ENCODE data around the gene PLCE1. TPM values are rescaled to one million over a fixed set of nuclear protein-coding genes. Genes with fewer than 3 reads are reported as not detected.

The PLCE1 gene
- 0.47 and 0.71 TPM in 2 replicates for total RNA-seq (ENCODE audit: low replicate concordance)

- Histone ChIP-seq H3K27me3 (peaks cover 84% of the 10 kb centered on the region), H3K79me2 (ENCODE audit: low read depth) (no peaks in the 10 kb centered on the region), H3K4me1 (peaks cover 18% of the 10 kb centered on the region), H3K27ac (no peak within 1 kb of the TSS), H4K20me1 (ENCODE audit: low read depth) (no peaks in the 10 kb centered on the region), H3K9ac (no peak within 1 kb of the TSS), H3K4me2 (peak within 1 kb of the TSS; percentile 84), H3F3A (ENCODE audit: low read depth) (peaks cover 22% of the 10 kb centered on the region), H2AFZ (replicated peaks) (peak within 1 kb of the TSS; percentile 93), H3K9me3 (ENCODE audit: low read depth) (no peaks in the 10 kb centered on the region), H3K4me3 (peak within 1 kb of the TSS; percentile 61), H3K36me3 (no peaks in the 10 kb centered on the region)
- Mint-ChIP-seq H3K27me3 (ENCODE audit: insufficient read depth, low read depth) (peaks cover 18% of the 10 kb centered on the region), H3K27ac (peak within 1 kb of the TSS; percentile 23), H3K4me3 (peak within 1 kb of the TSS; percentile 83), H3K36me3 (no peaks in the 10 kb centered on the region), H3K9me3 (no peaks in the 10 kb centered on the region), H3K4me1 (peaks cover 28% of the 10 kb centered on the region)
- peak; percentile 72 for TF ChIP-seq EZH2phosphoT487 (IDR thresholded peaks at IDR 0.05)
- TF ChIP-seq, protein P1, sequence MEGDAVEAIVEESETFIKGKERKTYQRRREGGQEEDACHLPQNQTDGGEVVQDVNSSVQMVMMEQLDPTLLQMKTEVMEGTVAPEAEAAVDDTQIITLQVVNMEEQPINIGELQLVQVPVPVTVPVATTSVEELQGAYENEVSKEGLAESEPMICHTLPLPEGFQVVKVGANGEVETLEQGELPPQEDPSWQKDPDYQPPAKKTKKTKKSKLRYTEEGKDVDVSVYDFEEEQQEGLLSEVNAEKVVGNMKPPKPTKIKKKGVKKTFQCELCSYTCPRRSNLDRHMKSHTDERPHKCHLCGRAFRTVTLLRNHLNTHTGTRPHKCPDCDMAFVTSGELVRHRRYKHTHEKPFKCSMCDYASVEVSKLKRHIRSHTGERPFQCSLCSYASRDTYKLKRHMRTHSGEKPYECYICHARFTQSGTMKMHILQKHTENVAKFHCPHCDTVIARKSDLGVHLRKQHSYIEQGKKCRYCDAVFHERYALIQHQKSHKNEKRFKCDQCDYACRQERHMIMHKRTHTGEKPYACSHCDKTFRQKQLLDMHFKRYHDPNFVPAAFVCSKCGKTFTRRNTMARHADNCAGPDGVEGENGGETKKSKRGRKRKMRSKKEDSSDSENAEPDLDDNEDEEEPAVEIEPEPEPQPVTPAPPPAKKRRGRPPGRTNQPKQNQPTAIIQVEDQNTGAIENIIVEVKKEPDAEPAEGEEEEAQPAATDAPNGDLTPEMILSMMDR (IDR thresholded peaks at IDR 0.05) = no peak
- TF ChIP-seq EZH2 (IDR thresholded peaks at IDR 0.05) = peak; percentile 73
- DNase-seq (ENCODE audit: low spot score) = peak; percentile 80
Observed at GRCh38 chr10:93993782-93994437, at the start of gene PLCE1. Gene PLCE1, plus strand, starts transcription at chr10:93993931. Its CDS starts 37,116 bp downstream, at chr10:94031047.

- Mint-ChIP-seq H3K36me3 (no peaks in the 10 kb centered on the region), H3K4me1 (peaks cover 9% of the 10 kb centered on the region), H3K27ac (no peak overlapping the region), H3K9me3 (no peaks in the 10 kb centered on the region), H3K27me3 (ENCODE audit: insufficient read depth, low read depth) (no peaks in the 10 kb centered on the region), H3K4me3 (no peak overlapping the region)
- Histone ChIP-seq H3K9me3 (ENCODE audit: low read depth) (no peaks in the 10 kb centered on the region), H3K36me3 (no peaks in the 10 kb centered on the region), H2AFZ (replicated peaks) (no peak overlapping the region), H3K9ac (no peak overlapping the region), H3K4me3 (no peak overlapping the region), H3K27me3 (no peaks in the 10 kb centered on the region), H3K4me2 (no peak overlapping the region), H4K20me1 (ENCODE audit: low read depth) (no peaks in the 10 kb centered on the region), H3K27ac (no peak overlapping the region), H3F3A (ENCODE audit: low read depth) (no peaks in the 10 kb centered on the region), H3K4me1 (no peaks in the 10 kb centered on the region), H3K79me2 (ENCODE audit: low read depth) (no peaks in the 10 kb centered on the region)
- no peak for TF ChIP-seq EZH2 (IDR thresholded peaks at IDR 0.05)
- TF ChIP-seq, protein P1 (IDR thresholded peaks at IDR 0.05) = no peak
- TF ChIP-seq EZH2phosphoT487 (IDR thresholded peaks at IDR 0.05) = no peak
- no peak for DNase-seq (ENCODE audit: low spot score)
Observed at GRCh38 chr10:93945819-93946218, 47.9 kb upstream of the PLCE1 start.

DNA sequence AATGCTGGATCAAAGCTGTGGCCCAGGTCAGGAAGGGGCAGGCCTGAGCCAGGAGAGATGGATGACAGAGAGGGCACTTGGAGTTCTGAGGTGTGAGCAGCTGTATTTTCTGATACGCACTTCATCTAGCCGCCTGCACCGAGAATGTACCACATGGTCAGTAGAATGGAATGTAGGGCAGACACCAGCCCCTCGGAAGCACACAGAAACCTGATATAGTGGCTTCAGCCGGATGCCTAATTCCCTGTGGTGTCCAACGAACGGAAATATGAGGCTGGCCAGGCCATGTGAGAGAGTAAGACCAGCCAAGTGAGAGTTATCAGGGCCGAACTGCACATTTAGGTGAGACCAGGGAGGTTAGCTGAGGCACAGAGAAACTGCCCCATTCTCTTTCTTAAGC is 46.7 kb upstream of the PLCE1 start:
- Mint-ChIP-seq H3K9me3 (no peaks in the 10 kb centered on the region), H3K27ac (no peak overlapping the region), H3K27me3 (ENCODE audit: insufficient read depth, low read depth) (no peaks in the 10 kb centered on the region), H3K36me3 (no peaks in the 10 kb centered on the region), H3K4me3 (no peak overlapping the region), H3K4me1 (peaks cover 9% of the 10 kb centered on the region)
- Histone ChIP-seq H2AFZ (replicated peaks) (no peak overlapping the region), H3K4me1 (no peaks in the 10 kb centered on the region), H3K9me3 (ENCODE audit: low read depth) (no peaks in the 10 kb centered on the region), H3K36me3 (no peaks in the 10 kb centered on the region), H3K27ac (no peak overlapping the region), H3K79me2 (ENCODE audit: low read depth) (no peaks in the 10 kb centered on the region), H3K4me2 (no peak overlapping the region), H3K4me3 (no peak overlapping the region), H4K20me1 (ENCODE audit: low read depth) (no peaks in the 10 kb centered on the region), H3K27me3 (no peaks in the 10 kb centered on the region), H3K9ac (no peak overlapping the region), H3F3A (ENCODE audit: low read depth) (no peaks in the 10 kb centered on the region)
- DNase-seq (ENCODE audit: low spot score) = peak; percentile 21
- no peak for TF ChIP-seq EZH2 (IDR thresholded peaks at IDR 0.05)
- no peak for TF ChIP-seq EZH2phosphoT487 (IDR thresholded peaks at IDR 0.05)
- TF ChIP-seq, protein P1 (IDR thresholded peaks at IDR 0.05) = no peak

Measured in neural progenitor cell (in vitro differentiated cells).